ENCODE measurements around the gene HMCN2.

- TF ChIP-seq POLR2A (IDR thresholded peaks at IDR 0.05) (no peak), CTCF (IDR thresholded peaks at IDR 0.05) (no peak), POLR2AphosphoS5 (IDR thresholded peaks at IDR 0.05) (no peak)
Measured at GRCh38 chr9:130332384-130332926, 66.9 kb downstream of the HMCN2 start.
